ENCODE results near the gene CHRNA9. TPM values are rescaled to one million over a fixed set of nuclear protein-coding genes. Genes with fewer than 3 reads are reported as not detected.

The CHRNA9 gene
- total RNA-seq, 1 donor = 0.09 TPM

DNA sequence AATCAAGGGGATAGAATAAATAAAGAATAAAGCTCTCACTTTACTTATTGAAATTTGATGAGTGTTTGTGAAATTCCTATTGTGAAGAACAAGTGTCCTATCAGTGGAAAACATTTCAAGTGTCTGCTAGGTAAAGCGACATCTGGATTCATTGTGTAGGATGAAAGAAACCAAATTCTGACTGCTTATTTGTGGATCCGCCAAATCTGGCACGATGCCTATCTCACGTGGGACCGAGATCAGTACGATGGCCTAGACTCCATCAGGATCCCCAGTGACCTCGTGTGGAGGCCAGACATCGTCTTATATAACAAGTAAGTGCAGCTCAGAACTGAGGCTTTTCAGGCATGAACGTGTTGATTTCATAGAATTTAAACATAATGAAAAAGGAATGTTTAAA lies 1.9 kb downstream of the CHRNA9 start:
- DNase-seq (ENCODE audit: low read depth) = no peak
- H3K4me3 ChIP-seq (ENCODE audit: low read depth, low read length) = no peak overlapping the region
- TF ChIP-seq, protein P1, sequence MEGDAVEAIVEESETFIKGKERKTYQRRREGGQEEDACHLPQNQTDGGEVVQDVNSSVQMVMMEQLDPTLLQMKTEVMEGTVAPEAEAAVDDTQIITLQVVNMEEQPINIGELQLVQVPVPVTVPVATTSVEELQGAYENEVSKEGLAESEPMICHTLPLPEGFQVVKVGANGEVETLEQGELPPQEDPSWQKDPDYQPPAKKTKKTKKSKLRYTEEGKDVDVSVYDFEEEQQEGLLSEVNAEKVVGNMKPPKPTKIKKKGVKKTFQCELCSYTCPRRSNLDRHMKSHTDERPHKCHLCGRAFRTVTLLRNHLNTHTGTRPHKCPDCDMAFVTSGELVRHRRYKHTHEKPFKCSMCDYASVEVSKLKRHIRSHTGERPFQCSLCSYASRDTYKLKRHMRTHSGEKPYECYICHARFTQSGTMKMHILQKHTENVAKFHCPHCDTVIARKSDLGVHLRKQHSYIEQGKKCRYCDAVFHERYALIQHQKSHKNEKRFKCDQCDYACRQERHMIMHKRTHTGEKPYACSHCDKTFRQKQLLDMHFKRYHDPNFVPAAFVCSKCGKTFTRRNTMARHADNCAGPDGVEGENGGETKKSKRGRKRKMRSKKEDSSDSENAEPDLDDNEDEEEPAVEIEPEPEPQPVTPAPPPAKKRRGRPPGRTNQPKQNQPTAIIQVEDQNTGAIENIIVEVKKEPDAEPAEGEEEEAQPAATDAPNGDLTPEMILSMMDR (IDR thresholded peaks at IDR 0.05; ENCODE audit: insufficient read depth, low read length) = no peak

DNA sequence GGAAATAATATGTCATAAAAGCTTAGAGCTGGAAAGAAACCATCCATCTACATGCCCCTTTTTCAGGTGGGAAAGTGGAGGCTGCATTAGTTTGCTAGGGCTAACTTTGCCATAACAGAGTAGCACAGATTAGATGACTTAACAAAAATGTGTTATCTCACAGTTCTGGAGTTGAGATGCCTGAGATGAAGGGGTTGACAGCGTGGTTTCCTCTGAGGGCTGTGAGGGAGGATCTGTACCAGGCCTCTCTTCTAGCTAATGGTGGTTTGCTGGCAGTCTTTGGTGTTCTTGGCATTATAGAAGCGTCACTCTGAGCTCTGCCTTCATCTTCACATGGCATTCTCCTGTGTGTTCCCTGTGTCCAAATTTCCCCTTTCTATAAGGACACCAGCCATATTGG lies 2.4 kb downstream of the CHRNA9 start:
- no peak overlapping the region for H3K4me3 ChIP-seq (ENCODE audit: low read depth, low read length)
- TF ChIP-seq, protein P1 (IDR thresholded peaks at IDR 0.05; ENCODE audit: insufficient read depth, low read length) = no peak
- no peak for DNase-seq (ENCODE audit: low read depth)

DNA sequence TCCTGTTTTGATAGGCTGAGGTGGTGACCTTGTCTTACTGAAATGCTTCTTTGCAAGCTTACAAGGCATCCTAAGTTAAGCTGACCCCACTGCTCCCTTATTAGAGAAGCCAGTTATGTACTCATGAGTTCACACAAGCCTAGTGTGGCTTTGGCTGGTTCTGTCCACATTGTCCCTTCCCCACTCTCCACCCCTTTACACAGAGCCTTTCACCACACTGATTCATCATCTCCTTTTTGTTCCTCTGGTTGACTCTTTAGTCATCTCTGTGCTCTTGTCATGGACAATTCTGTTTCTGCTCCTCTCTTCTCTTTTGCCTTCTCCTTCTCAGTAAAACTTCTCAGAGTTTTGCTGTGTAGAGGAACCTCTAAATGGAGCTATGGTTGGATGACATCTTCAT lies 4.9 kb downstream of the CHRNA9 start:
- no peak for DNase-seq (ENCODE audit: low read depth)
- H3K4me3 ChIP-seq (ENCODE audit: low read depth, low read length) = no peak overlapping the region
- TF ChIP-seq, protein P1 (IDR thresholded peaks at IDR 0.05; ENCODE audit: insufficient read depth, low read length) = no peak

DNA sequence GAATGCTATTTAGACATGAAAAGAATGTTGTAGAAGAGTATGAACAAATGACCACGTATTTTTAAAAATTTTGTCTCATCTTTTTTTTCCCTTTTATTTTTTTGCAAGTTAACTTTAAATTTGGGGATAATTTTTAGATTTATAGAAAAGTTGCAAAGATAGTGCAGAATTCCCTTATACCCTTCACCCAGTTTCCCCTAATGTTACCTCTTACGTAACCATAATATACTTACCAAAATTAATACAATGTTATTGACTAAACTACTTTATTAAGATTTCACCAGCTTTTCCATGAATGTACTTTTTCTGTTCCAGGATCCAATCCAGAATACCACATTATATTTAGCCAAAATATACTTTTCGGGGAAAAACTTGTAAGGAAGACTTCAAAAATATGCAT lies 12.3 kb downstream of the CHRNA9 start:
- TF ChIP-seq, protein P1 (IDR thresholded peaks at IDR 0.05; ENCODE audit: insufficient read depth, low read length) = no peak
- no peak for DNase-seq (ENCODE audit: low read depth)
- H3K4me3 ChIP-seq (ENCODE audit: low read depth, low read length) = no peak overlapping the region

DNA sequence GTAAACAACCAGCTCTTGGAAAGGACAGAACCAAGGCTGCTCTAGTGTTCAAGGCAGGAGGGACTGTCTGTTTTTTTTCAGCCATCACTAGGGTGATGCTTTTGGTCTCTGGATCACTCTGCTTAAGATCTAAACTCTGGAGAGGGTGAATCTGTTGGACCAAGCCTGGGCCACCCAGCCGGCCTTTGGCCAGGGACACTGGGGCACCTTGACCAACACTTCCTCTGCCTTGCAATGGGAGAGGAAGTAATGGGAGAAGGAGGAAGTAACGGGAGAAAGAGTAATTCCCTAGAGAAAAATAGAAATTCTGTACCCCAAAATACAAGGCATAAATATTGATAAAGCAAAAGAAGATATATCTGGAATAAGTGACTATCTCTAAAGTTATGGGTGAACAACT lies 12.9 kb downstream of the CHRNA9 start:
- DNase-seq (ENCODE audit: low read depth) = no peak
- no peak overlapping the region for H3K4me3 ChIP-seq (ENCODE audit: low read depth, low read length)
- TF ChIP-seq, protein P1 (IDR thresholded peaks at IDR 0.05; ENCODE audit: insufficient read depth, low read length) = no peak

DNA sequence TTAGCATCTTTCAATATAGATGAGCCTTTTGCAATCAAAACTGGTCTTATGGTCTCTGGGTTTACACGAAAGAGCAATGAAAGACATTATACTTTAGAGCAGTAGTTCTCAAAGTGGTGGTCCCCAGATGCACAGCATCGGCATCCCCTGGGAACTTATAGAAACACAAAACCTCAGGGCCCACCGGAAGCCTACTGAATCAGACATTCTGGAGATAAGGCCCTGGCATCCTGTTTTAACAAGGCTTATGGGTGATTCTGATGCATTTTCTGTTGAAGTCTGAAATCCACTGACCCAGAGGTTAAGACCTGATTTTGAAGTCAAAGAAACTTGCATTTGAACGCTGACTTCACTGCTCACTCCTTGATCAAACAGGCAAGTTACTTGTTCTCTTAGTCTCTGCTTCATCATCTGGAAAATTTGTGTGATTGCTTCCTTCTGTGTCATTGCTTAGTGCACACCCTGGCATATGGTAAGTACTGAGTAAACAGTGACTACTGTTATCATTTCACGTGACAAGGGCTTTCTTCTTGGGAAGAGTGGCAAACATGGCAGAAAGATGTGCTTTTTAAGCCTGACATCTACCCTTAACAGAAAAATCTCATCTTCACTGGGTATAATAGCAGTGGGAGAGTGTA lies 14.5 kb downstream of the CHRNA9 start:
- TF ChIP-seq, protein P1 (IDR thresholded peaks at IDR 0.05; ENCODE audit: insufficient read depth, low read length) = no peak
- no peak overlapping the region for H3K4me3 ChIP-seq (ENCODE audit: low read depth, low read length)
- DNase-seq (ENCODE audit: low read depth) = peak; percentile 42

All from fibroblast of the aortic adventitia (primary cell).